ENCODE results near the gene PRKACA. TPM values are rescaled to one million over a fixed set of nuclear protein-coding genes. Genes with fewer than 3 reads are reported as not detected.

Gene PRKACA
- total and polyA plus RNA-seq, 10 of the 15 experiments (the other 5 are each of a cell fraction or from before 2014, with no cell fraction given), result 0.53 to 68.5 (median 11.2) TPM

- TF ChIP-seq, protein P1, sequence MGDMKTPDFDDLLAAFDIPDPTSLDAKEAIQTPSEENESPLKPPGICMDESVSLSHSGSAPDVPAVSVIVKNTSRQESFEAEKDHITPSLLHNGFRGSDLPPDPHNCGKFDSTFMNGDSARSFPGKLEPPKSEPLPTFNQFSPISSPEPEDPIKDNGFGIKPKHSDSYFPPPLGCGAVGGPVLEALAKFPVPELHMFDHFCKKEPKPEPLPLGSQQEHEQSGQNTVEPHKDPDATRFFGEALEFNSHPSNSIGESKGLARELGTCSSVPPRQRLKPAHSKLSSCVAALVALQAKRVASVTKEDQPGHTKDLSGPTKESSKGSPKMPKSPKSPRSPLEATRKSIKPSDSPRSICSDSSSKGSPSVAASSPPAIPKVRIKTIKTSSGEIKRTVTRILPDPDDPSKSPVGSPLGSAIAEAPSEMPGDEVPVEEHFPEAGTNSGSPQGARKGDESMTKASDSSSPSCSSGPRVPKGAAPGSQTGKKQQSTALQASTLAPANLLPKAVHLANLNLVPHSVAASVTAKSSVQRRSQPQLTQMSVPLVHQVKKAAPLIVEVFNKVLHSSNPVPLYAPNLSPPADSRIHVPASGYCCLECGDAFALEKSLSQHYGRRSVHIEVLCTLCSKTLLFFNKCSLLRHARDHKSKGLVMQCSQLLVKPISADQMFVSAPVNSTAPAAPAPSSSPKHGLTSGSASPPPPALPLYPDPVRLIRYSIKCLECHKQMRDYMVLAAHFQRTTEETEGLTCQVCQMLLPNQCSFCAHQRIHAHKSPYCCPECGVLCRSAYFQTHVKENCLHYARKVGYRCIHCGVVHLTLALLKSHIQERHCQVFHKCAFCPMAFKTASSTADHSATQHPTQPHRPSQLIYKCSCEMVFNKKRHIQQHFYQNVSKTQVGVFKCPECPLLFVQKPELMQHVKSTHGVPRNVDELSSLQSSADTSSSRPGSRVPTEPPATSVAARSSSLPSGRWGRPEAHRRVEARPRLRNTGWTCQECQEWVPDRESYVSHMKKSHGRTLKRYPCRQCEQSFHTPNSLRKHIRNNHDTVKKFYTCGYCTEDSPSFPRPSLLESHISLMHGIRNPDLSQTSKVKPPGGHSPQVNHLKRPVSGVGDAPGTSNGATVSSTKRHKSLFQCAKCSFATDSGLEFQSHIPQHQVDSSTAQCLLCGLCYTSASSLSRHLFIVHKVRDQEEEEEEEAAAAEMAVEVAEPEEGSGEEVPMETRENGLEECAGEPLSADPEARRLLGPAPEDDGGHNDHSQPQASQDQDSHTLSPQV (IDR thresholded peaks at IDR 0.05), result no peak
- peak; percentile 84 to 98 (median 95) for TF ChIP-seq CTCF (IDR thresholded peaks at IDR 0.05 in 2 of 3, conservative IDR thresholded peaks at IDR 0.05 in 1 of 3; ENCODE audit: control insufficient read depth in 2 of 3, extremely low read depth in 1 of 3, insufficient read depth in 1 of 3, low read depth in 3 of 3, low read length in 3 of 3)
- TF ChIP-seq SMAD5 (IDR thresholded peaks at IDR 0.05; ENCODE audit: low read depth), result peak; percentile 73; the same call in 1 of the 2 replicates
- TF ChIP-seq YY1 (IDR thresholded peaks at IDR 0.05; ENCODE audit: low read depth, low read length), result peak; percentile 7; the same call in 1 of the 2 replicates
- TF ChIP-seq, protein P2, sequence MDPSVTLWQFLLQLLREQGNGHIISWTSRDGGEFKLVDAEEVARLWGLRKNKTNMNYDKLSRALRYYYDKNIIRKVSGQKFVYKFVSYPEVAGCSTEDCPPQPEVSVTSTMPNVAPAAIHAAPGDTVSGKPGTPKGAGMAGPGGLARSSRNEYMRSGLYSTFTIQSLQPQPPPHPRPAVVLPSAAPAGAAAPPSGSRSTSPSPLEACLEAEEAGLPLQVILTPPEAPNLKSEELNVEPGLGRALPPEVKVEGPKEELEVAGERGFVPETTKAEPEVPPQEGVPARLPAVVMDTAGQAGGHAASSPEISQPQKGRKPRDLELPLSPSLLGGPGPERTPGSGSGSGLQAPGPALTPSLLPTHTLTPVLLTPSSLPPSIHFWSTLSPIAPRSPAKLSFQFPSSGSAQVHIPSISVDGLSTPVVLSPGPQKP (IDR thresholded peaks at IDR 0.05; ENCODE audit: low read depth, low read length), result no peak
- TF ChIP-seq MXI1 (IDR thresholded peaks at IDR 0.05; ENCODE audit: low read depth, low read length), result peak; percentile 81; the same call in 1 of the 2 replicates
- TF ChIP-seq RBBP5 (conservative IDR thresholded peaks at IDR 0.05), result no peak
- TF ChIP-seq GATAD2B (conservative IDR thresholded peaks at IDR 0.05; ENCODE audit: low read depth), result peak; percentile 74
- peak; percentile 58; the same call in 1 of the 2 replicates for TF ChIP-seq FOXM1 (IDR thresholded peaks at IDR 0.05; ENCODE audit: low read depth, low read length)
- TF ChIP-seq, protein P3, sequence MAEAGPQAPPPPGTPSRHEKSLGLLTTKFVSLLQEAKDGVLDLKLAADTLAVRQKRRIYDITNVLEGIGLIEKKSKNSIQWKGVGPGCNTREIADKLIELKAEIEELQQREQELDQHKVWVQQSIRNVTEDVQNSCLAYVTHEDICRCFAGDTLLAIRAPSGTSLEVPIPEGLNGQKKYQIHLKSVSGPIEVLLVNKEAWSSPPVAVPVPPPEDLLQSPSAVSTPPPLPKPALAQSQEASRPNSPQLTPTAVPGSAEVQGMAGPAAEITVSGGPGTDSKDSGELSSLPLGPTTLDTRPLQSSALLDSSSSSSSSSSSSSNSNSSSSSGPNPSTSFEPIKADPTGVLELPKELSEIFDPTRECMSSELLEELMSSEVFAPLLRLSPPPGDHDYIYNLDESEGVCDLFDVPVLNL (IDR thresholded peaks at IDR 0.05; ENCODE audit: low read depth, low read length), result peak; percentile 98
- peak; percentile 31 for TF ChIP-seq RUNX3 (IDR thresholded peaks at IDR 0.05; ENCODE audit: low read length)
- TF ChIP-seq RELA (IDR thresholded peaks at IDR 0.05; ENCODE audit: borderline replicate concordance, partially characterized antibody), result peak; percentile 19
- TF ChIP-seq KLF5 (IDR thresholded peaks at IDR 0.05; ENCODE audit: partially characterized antibody), result no peak
- peak; percentile 85 for TF ChIP-seq ZNF207 (IDR thresholded peaks at IDR 0.05; ENCODE audit: borderline replicate concordance)
- TF ChIP-seq SPI1 (IDR thresholded peaks at IDR 0.05; ENCODE audit: borderline replicate concordance, insufficient read depth, low read depth, low read length), result peak; percentile 68; the same call in 1 of the 2 replicates
- TF ChIP-seq STAT1 (conservative IDR thresholded peaks at IDR 0.05), result no peak
- TF ChIP-seq BACH1 (IDR thresholded peaks at IDR 0.05; ENCODE audit: borderline replicate concordance), result peak; percentile 49; the same call in 1 of the 2 replicates
- peak; percentile 98 for TF ChIP-seq POLR2A (IDR thresholded peaks at IDR 0.05; ENCODE audit: low read depth, low read length)
- peak; percentile 62; the same call in 1 of the 2 replicates for TF ChIP-seq TCF12 (IDR thresholded peaks at IDR 0.05; ENCODE audit: low read depth, low read length)
- TF ChIP-seq NRF1 (conservative IDR thresholded peaks at IDR 0.05; ENCODE audit: low read depth, low read length), result peak; percentile 19; the same call in 1 of the 2 replicates
- TF ChIP-seq POLR2AphosphoS2 (IDR thresholded peaks at IDR 0.05; ENCODE audit: low read depth, low read length), result peak; percentile 77; the same call in 1 of the 2 replicates
- TF ChIP-seq DPF2 (IDR thresholded peaks at IDR 0.05), result peak; percentile 88
- TF ChIP-seq LARP7 (IDR thresholded peaks at IDR 0.05), result no peak; the same call in 1 of the 2 replicates
Observed at GRCh38 chr19:14136509-14137281, 19.1 kb upstream of the PRKACA start, which contains the start of gene ASF1B (continued).

Data from GM12878 (cell line).